ENCODE measurements around the gene PSMC5.
A peak's percentile ranks its signal among the peaks of the same experiment; 100 is the strongest.
"Not testable (repeated sequence)": the region's sequence is repeated elsewhere in the genome, so short reads cannot be mapped to it uniquely, and the experiment has no call there.

Gene PSMC5

DNA sequence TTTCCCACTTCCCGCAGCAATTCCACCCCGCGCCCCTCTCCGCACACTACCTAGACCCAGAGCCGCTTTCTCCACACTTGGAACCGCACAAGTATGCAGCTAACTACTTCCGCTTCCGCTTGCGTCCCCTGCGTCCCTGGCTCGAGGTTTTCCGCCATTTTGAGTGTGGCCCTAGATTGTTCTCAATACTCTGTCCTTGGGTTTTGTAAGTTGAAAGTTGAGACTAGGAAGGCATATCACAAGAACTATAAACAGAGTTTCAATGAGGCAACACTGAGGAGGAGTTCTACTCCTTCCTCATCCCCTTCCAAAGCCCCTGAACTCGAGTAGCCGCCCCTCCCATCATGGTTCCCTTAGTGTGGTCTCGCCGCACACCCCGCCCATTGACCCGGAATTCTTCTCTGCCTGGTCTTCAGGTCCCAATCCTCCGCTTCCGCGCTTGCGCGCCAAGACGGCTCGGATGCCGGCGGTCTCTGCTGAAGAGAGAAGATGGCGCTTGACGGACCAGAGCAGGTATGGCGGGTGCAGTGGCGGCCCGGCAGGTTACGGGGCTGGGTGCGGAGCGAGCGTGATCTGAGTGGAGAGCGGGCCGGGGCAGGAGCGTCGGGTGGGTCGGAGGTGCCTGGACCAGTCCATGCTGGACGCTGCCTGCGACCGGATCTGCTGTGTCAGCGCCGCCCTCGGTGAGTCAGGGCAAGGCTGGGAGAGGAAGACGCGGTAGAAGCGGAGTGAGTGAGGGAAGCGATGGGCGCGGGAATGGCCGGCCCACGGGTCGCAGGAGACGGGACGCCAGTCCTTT lies at the start of gene PSMC5, which contains the start of gene FTSJ3:
Gene PSMC5, plus strand, starts transcription at position 430 of the 799 bp plus-strand sequence. Its CDS starts 60 bp downstream, at position 490.
Gene FTSJ3, minus strand, starts transcription at position 662 of the 799 bp plus-strand sequence. CDS start 761 bp downstream, outside the sequence.
- peak; percentile 89 to 90 for DNase-seq (ENCODE audit: low read depth in 2 of 2)

DNA sequence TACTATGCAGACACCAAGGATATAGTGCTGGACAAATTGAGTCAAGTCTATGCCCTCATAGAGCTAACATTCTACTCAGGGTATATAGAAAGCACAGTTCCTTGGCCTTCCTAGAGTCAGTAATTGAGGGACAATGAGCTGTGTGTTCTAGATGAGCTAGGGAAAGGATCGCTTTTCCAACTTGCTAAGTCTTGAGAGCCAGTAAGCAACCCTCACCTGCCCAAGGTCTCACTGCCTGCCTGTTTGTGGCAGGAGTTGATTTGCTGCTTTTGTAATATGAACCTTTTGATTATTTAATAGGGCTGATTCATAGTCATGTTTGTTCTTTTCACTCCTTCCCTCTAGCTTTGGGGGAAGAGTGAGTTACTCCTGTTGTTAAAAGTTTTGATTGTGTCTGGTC lies 46.7 kb upstream of the PSMC5 start:
- DNase-seq (ENCODE audit: low read depth in 2 of 2) = no peak

DNA sequence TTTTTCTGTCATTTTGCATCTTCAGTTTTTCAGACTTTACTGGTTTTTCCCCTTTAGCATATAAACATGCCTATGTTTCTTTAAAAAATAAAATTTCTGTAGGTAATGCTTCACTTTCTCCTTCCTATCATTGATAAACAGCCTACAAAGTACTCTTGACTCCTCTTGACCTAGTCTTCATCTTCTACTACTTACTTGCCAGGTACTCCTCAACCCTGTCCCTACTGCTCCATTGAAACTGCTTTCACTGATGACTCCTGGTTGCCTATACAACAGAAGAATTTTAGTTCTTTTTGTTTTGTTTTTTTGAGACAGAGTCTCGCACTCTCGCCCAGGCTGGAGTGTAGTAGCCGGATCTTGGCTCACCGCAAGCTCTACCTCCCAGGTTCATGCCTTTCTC lies 46.3 kb upstream of the PSMC5 start:
- DNase-seq (ENCODE audit: low read depth in 2 of 2) = no peak

DNA sequence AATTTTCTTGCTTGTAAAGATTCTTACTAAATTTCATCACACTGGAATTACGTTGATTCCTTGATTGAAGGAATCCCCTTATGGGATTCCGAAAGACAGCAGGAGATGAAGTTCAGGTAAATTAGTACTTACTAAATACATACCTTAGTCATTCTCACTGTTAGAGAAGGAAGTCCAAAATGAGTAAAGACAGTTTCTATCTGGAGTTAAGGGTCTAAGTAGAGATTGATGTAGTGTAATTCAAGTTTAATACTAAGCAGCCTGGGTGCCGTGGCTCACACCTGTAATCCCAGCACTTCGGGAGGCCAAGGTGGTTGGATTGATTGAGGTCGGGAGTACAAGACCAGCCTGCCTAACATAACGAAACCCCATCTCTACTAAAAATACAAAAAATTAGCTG lies 43.7 kb upstream of the PSMC5 start:
- DNase-seq (ENCODE audit: low read depth in 2 of 2) = no peak

DNA sequence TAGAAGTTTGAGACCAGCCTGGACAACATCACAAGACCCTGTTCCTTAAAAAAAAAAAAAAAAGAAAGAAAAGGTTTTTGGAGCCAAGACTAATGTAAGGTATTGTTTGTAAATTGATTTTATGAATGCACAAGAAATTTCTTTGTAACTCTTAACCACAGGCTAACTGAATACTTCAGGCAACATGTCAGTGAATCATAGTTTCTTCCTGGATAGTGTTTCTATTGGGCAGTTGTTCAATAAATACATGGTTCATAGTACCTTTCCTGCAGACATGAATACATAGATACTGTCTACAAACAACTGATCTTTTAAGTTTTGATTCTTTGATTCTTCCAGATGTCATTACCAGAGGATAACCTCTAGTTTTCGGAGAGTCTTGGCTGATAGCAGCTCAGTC lies 41.7 kb upstream of the PSMC5 start:
- no peak for DNase-seq (ENCODE audit: low read depth in 2 of 2)

DNA sequence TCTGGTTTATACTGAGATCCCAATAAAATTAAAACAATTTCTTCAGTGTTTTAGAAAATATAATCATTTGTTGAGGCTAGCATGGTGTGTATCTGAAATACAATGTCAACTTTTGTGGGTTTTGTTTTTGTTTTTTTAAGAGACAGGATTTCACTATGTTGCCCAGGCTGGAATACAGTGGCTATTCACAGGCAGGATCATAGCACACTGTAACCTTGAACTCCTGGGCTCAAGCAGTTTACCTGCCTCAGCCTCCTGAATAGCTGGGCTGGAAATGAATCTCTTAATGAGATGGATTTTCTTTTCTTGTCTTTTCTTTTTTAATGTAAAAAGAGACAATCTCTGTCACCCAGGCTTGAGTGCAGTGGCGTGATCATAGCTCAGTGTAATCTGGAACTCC lies 41.1 kb upstream of the PSMC5 start:
- no peak for DNase-seq (ENCODE audit: low read depth in 2 of 2)

DNA sequence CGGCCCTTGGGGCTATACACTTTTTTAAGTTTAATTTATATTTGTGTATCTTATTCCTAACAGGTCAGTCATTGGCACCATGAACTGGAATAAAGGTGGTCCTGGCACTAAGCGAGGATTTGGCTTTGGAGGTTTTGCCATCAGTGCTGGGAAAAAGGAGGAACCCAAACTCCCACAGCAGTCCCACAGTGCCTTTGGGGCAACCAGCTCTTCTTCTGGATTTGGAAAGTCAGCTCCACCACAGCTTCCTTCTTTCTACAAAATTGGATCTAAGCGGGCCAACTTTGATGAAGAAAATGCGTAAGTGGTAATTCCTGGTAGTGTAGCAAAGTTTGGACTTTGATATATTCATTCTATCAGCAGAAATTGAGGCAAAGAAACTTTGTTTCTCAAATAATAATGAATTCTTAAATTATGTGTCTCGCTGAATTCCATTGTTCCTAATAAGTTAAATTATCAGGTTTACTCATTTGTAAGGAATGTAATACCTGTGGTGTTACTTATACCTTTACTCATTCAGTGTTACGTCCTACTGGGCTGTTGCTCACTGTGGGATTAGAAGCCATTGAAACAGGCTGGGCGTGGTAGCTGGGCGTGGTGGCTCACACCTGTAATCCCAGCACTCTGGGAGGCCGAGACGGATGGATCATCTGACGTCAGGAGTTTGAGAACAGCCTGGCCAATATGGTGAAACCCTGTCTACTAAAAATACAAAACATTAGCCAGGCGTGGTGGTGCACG lies 40.1 kb upstream of the PSMC5 start:
- DNase-seq (ENCODE audit: low read depth in 2 of 2) = no peak

DNA sequence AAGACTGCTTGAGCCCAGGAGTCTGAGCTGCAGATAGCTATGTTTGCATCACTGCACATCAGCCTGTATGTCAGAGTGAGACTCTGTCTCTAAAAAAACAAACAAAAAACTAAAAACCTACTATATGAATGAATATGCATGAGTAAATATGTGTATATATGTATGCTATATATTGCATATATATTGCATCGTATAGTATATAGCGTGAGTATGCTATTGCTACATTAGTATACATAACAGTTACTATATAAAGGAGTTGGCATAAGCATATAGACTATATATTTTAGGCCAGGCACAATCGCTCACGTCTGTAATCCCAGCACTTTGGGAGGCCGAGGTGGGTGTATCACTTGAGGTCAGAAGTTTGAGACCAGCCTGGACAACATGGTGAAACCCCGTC lies 37.2 kb upstream of the PSMC5 start:
- DNase-seq (ENCODE audit: low read depth in 2 of 2) = no peak

DNA sequence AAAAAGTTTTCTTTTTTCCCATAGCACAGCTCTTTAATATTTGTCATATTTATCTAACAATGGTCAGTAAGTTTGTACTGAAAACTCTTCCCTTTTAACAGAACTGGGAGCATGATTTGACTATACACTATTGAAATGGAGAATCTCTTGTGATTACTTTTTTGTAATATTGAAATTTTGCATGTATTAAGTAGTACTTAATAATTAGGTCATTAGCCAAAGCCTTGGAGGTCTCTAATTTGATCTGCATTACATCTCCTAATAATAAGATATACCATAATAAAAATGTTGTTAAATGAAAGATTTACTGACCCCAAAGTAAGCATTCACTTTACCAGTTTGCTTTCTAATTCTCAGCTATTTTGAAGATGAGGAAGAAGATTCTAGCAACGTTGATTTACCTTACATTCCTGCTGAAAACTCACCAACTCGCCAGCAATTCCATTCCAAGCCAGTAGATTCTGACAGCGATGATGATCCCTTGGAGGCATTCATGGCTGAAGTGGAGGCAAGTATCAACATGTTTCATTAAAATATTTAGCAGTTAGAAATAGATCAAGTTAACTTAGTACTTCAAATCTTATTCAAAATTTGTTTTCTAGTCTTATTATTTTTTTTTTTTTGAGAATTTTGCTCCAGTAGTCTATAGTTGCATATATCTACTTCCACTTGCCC lies 35.0 kb upstream of the PSMC5 start:
- DNase-seq (ENCODE audit: low read depth in 2 of 2) = no peak

DNA sequence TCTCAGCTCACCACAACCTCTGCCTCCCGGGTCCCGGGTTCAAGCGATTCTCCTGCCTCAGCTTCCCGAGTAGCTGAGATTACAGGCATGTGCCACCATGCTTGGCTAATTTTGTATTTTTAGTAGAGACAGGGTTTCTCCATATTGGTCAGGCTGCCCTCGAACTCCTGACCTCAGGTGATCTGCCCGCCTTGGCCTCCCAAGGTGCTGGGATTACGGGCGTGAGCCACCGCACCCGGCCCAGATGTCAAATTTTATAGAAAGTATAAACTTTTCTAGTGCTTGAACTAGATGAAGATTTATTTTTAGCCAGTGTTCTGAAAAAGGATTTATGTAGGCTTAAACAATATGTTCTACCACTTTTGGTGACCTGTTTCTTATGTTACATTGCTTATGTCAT lies 30.9 kb upstream of the PSMC5 start:
- DNase-seq (ENCODE audit: low read depth in 2 of 2) = not testable (repeated sequence)

DNA sequence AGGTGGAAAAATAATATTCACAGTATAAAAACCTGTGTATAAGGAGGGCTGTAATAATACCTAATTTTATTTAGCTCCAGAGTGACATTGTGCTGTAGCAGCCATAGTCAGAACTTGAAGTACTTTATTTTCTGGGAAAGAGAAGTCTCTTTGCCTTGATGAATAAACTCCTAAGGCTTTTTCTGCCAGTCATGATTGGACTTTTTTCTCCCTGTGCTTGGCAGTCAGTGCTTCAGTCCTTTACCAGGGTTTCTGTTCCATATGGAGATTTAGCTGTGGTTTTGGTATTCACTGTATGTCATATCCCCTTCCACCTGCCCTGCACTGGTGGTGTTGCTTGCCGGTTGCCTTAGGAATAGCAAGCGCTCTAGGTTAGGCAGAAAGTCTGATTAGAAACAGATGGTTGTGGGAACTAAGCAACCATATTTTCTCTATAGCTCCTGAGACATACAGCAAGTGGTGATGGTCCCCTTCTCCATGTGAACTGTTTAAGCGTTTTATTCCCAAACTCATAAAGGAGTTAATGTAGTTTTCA lies 28.6 kb upstream of the PSMC5 start:
- DNase-seq (ENCODE audit: low read depth in 2 of 2) = no peak

DNA sequence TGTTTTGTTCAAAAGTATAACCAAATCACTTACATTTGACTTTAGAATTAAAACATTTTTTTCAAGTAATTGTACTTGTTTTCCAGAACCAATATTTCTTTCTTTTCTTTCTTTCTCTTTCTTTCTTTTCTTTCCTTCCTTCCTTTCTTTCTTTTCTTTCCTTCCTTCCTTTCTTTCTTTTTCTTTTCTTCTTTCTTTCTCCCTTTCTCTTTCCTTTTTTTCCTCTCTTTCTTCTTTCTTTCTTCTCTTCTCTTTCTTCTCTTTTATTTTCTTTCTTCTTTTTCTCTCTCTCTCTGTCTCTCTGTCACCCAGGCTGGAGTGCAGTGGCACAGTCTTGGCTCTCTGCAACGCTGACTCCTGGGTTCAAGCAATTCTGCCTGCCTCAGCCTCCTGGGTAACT lies 26.4 kb upstream of the PSMC5 start:
- no peak for DNase-seq (ENCODE audit: low read depth in 2 of 2)

DNA sequence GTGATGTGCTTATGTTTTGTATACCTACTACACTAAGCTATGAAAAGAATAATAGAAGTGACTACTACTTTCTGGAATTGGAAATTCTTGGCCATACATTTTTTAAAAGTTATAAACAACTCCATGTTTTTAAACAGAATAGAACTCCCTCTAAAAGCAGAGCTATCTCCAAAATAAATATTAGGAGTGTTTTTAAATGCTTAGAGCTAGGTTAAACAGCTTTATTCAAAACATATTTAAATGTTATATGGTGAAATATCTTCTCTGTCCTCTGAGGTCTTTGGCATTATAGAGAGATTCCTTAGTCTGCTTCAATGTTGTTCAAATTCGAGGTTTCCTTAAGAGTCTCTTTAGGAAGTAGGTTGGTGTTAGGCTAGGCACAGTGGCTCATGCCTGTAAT lies 22.9 kb upstream of the PSMC5 start:
- no peak for DNase-seq (ENCODE audit: low read depth in 2 of 2)

DNA sequence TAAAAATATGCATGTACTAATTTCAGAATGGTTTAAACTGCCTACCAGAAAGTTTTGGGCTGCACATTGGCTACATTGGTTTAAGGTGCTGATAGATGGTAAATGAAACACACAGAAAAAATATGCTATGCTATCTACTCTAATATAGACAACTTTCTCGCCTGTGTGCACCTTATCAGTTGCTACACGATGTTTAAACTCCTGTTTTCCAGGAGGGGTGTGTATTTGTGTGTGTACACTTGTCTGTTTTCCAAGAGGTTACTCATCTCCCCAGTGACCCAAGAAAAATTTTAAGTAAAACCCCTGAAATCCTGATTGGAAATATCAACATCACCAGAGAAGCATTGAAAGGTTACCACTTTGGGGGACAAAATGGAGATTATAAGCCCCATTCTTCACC lies 21.6 kb upstream of the PSMC5 start:
- no peak for DNase-seq (ENCODE audit: low read depth in 2 of 2)

DNA sequence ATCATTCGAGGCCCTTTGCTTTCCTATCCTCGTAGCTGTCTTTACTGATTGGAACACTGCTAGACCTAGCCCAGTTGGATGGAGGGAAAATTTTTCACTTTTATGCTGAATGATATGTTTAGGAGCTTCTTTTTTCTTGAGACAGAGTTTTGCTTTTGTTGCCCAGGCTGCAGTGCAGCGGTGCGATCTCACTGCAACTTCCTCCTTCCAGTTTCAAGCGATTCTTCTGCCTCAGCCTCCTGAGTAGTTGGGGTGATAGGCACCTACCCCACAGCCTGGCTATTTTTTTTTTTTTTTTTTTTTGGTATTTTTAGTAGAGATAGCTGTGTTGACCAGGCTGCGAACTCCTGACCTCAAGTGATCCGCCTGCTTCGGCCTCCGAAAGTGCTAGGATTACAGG lies 17.3 kb upstream of the PSMC5 start:
- DNase-seq (ENCODE audit: low read depth in 2 of 2) = no peak

DNA sequence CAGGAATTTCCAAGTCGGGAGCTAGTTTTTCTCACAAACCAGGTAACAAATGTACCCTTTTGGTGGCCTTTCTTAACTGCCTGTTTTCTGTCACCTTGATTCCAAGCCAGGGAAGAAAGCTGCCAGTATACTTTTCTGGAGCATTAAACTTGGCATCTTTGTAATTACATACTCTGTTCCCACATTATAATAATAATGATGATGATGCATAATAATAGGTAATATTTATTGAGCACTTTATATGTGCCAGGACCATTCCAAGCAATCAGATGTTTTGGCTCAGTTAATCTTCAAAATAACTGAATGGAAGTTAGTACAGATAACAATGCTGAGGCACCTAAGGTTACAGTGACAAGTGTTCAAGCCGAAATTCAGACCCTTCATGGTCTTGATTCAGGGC lies 11.1 kb upstream of the PSMC5 start:
- no peak for DNase-seq (ENCODE audit: low read depth in 2 of 2)

DNA sequence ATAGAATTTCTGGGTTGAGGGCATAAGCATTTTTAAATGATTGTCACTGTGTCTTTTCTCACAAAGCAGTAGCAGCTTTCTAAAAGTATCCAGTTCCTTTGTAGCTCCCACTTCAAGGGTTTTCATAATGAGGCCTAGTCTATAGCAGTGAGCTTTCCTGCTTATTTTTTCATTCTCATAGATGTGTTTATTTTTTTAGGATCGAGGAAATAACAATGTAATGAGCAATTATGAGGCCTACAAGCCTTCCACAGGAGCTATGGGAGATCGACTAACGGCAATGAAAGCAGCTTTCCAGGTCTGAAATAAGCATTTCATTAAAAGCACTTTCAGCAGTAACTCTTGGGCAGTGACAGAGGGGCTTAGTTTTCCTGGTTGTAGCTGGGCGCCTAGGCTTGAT lies 10.6 kb upstream of the PSMC5 start:
- DNase-seq (ENCODE audit: low read depth in 2 of 2) = no peak

DNA sequence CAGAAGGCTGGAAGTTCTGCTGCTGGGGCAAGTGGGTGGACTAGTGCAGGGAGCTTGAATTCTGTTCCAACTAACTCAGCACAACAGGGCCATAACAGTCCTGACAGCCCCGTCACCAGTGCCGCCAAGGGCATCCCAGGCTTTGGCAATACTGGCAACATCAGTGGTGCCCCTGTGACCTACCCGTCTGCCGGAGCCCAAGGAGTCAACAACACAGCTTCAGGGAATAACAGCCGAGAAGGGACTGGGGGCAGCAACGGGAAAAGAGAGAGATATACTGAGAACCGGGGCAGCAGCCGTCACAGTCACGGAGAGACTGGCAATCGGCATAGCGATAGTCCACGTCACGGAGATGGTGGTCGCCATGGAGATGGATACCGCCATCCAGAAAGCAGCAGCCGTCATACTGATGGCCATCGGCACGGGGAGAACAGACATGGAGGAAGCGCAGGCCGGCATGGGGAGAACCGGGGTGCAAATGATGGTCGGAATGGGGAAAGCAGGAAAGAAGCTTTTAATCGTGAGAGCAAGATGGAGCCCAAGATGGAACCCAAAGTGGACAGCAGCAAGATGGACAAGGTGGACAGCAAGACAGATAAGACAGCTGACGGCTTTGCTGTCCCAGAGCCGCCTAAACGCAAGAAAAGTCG lies 9.4 kb upstream of the PSMC5 start:
- no peak for DNase-seq (ENCODE audit: low read depth in 2 of 2)

DNA sequence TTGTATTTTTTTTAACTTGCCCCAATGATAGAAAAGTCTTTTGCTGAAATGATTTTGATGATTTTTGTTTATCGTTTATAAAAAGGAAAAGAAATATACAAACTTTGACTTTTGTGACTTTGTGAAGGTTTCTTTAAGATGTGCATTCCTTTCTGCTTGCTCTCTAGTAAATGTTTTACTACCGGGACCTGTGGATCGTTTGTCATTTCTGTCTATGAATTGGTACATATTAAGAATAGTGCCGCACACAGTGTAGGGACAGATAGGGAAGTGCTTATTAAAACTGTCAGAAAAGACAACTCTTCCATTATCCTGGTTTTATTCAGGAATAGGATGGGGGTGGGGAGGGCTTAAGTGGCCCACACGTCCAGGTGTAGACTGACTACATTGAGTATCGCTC lies 8.1 kb upstream of the PSMC5 start:
- DNase-seq (ENCODE audit: low read depth in 2 of 2) = no peak

DNA sequence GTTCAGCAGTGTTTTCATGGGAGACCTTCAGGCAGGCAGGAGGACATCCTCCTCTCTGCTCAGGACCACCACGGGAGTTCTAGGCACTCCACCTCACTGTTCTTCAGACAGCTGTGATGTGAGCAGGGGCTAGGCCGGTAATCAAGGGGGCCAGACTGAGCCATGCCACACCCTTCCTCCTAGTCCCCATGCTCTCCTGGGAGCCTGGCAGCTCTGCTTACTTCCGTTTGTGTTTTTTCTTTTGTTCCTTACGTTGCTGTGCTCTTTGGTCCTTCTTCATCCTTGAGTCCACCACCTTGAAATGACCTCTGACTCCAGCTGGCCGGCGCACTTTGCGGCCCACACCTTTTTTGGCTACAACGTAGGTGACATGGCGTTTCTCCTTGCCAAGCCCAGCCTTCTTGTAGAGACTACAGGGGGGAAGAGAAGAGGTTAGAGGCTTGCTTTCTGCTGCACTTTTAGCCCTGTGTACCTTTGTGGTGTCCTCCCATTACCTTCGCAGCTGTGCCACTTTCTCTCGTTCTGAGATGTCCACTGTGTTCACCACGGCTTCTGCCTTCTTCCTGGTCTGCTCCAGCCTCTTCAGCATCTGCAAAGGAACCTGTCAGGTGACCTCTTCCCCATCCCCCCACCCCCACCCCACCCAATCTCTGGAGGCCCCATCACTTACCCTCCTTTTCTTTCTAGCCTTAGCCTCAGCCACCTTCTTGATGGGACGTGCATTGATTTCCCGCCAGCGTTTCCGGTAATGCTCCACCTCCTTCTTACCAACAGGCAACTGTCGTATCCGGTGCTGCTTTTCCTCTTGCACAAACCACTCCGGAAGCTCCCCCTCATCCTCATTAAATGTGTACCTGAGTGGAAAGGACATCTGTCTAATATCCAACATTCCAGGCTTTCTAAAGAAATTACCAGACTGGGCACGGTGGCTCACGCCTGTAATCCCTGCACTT lies 7.4 kb upstream of the PSMC5 start:
- no peak for DNase-seq (ENCODE audit: low read depth in 2 of 2)

Data from stimulated activated CD4-positive, alpha-beta T cell treated with anti-CD3 and anti-CD28 coated beads, Interleukin-1b, Interleukin-23, amount 100 ng/mL, for 4 hours (primary cell).